GM20000 (cell line): ENCODE data around the gene ATAD3C.
"Not testable (repeated sequence)": the region's sequence is repeated elsewhere in the genome, so short reads cannot be mapped to it uniquely, and the experiment has no call there.

ENCODE experiments used
- DNase-seq: peaks from one replicate; pipeline ENCODE4 v3.0.0; 2012; ENCODE audit warnings: low spot score
- TF ChIP-seq, protein P1 (sequence below): IDR thresholded peaks from 2 replicates; pipeline ENCODE4 v1.5.1; 2012; ENCODE audit warnings: mild to moderate bottlenecking, control low read depth; ENCODE audit errors: extremely low read depth, missing control alignments

ATAD3C gene

DNA sequence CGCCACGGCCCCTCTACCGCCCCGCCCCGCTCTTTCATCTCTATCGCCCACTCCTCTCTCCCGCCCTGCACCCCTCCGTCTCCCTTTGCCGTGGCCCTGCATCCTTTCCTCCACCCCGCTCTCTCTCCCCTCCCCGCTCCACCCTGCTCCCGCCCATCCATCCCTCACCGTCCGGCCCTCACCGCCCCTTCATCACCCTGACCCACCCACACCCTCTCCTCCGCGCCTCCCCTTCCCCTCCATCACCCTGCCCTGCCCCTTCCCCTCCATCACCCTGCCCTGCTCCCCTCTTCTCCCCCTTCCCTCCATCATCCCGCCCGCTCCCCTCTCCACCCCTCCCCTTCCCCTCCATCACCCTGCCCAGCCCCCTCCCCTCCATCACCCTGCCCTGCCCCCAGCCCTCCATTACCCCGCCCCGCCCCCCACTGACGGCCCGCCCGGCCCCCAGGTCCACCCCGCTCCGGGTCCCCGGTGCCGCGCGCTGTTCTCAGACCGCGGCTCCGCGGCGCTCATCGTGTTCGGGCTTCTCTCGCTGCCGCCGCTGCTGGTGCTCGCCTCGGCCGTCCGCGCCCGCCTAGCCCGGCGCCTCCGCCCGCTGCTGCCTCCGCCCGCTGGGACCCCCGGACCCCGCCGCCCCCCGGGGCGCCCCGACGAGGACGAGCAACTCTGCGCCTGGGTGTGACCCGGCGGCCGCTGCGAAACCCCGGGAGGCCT lies 22.2 kb upstream of the ATAD3C start:
- TF ChIP-seq, protein P1, sequence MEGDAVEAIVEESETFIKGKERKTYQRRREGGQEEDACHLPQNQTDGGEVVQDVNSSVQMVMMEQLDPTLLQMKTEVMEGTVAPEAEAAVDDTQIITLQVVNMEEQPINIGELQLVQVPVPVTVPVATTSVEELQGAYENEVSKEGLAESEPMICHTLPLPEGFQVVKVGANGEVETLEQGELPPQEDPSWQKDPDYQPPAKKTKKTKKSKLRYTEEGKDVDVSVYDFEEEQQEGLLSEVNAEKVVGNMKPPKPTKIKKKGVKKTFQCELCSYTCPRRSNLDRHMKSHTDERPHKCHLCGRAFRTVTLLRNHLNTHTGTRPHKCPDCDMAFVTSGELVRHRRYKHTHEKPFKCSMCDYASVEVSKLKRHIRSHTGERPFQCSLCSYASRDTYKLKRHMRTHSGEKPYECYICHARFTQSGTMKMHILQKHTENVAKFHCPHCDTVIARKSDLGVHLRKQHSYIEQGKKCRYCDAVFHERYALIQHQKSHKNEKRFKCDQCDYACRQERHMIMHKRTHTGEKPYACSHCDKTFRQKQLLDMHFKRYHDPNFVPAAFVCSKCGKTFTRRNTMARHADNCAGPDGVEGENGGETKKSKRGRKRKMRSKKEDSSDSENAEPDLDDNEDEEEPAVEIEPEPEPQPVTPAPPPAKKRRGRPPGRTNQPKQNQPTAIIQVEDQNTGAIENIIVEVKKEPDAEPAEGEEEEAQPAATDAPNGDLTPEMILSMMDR: no peak
- DNase-seq: peak; percentile 68

GRCh38 chr1:1427820-1428148 lies 21.7 kb upstream of the ATAD3C start:
- TF ChIP-seq, protein P1: no peak

GRCh38 chr1:1428174-1428573 lies 21.3 kb upstream of the ATAD3C start:
- TF ChIP-seq, protein P1: no peak
- no peak for DNase-seq

More at GRCh38 chr1:1427820-1428148, 21.7 kb upstream of the ATAD3C start:
- no peak for DNase-seq

- not testable (repeated sequence) for DNase-seq
Measured at GRCh38 chr1:1428967-1429366, 20.5 kb upstream of the ATAD3C start.

DNA sequence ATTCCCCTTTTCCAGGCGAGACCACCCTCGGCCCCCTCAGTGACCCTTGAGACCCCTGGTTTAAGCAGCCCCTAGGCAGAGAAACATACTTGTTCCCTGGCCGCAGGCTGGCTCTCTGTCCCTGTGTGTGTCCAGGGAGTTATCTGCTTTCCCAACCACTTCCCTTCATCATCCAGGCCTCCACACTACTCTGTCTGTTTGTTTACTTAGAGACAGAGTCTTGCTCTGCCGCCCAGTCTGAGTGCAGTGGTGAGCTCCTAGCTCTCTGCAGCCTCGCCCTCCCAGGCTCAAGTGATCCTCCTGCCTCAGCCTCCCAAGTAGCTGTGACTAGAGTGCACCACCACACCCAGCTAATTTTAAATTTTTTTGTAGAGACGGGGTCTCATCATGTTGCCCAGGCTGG lies 19.8 kb upstream of the ATAD3C start:
- no peak for DNase-seq
- TF ChIP-seq, protein P1: no peak

- DNase-seq: peak; percentile 22
- TF ChIP-seq, protein P1: no peak
Measured at GRCh38 chr1:1430114-1430982, 19.1 kb upstream of the ATAD3C start.

- DNase-seq: no peak
- TF ChIP-seq, protein P1: no peak
Measured at GRCh38 chr1:1430992-1431844, 18.3 kb upstream of the ATAD3C start.
